K562 (cell line): Measurements from ENCODE around the gene LCNL1. TPM values are rescaled to one million over a fixed set of nuclear protein-coding genes. Genes with fewer than 3 reads are reported as not detected.

Source experiments
- CHD4 ChIP-seq: fragments of 200-600 bp; sonication (generic); IDR thresholded peaks from 3 replicates; pipeline ENCODE4 v1.6.1; 2012; ENCODE audit warnings: low read depth, mild to moderate bottlenecking, mixed read lengths, low read length, inconsistent platforms; ENCODE audit not compliant: insufficient read depth, insufficient replicate concordance, poor library complexity, severe bottlenecking
- DPF2 ChIP-seq: fragments of 450-650 bp; IDR thresholded peaks from 2 replicates; pipeline ENCODE4 v1.6.1; 2016
- ETV5 ChIP-seq: sonication (generic); formaldehyde crosslinking; IDR thresholded peaks from 2 replicates; pipeline ENCODE4 v1.4.0; 2020; ENCODE audit warnings: low read depth, mild to moderate bottlenecking, missing genetic modification reagents
- GATA2 ChIP-seq: sonication (generic); formaldehyde crosslinking; IDR thresholded peaks from 2 replicates; pipeline ENCODE4 v1.4.0; 2020; ENCODE audit warnings: mild to moderate bottlenecking, missing genetic modification reagents
- HDAC1 ChIP-seq, 2 experiments: fragments of 450-650 bp; IDR thresholded peaks; 2 replicates each; pipeline ENCODE4 v1.6.1; 2016 to 2017; ENCODE audit warnings: inconsistent platforms in 1 of 2, mild to moderate bottlenecking in 1 of 2, moderate library complexity in 1 of 2
- HMGN3 ChIP-seq: IDR thresholded peaks from 2 replicates; pipeline ENCODE4 v1.6.1; 2011; ENCODE audit warnings: borderline replicate concordance, low read depth, mild to moderate bottlenecking, mixed read lengths, low read length; ENCODE audit not compliant: insufficient read length; ENCODE audit errors: extremely low read depth
- JUND ChIP-seq, 2 experiments: IDR thresholded peaks; 2 replicates in 1 of 2; 3 replicates in 1 of 2; pipeline ENCODE4 v1.6.1; 2011; ENCODE audit warnings: borderline replicate concordance in 2 of 2, low read depth in 2 of 2, low read length in 2 of 2, improper control_type of control experiment in 1 of 2, missing biosample characterization in 1 of 2, missing genetic modification characterization in 1 of 2, missing genetic modification reagents in 1 of 2
- L3MBTL2 ChIP-seq: fragments of 450-650 bp; IDR thresholded peaks from 2 replicates; pipeline ENCODE4 v1.6.1; 2016; ENCODE audit warnings: mild to moderate bottlenecking, moderate library complexity
- LEF1 ChIP-seq: fragments of 450-650 bp; IDR thresholded peaks from 2 replicates; pipeline ENCODE4 v1.6.1; 2016; ENCODE audit warnings: mild to moderate bottlenecking
- NFRKB ChIP-seq: fragments of 450-650 bp; IDR thresholded peaks from 2 replicates; pipeline ENCODE4 v1.6.1; 2016; ENCODE audit warnings: low read depth
- NR2C1 ChIP-seq, 2 experiments: fragments of 450-650 bp; IDR thresholded peaks; 2 replicates each; pipeline ENCODE4 v1.6.1; 2017; ENCODE audit warnings: mild to moderate bottlenecking in 2 of 2, antibody characterized with exemption in 1 of 2, inconsistent platforms in 1 of 2, missing compliant biosample characterization in 1 of 2, missing genetic modification characterization in 1 of 2
- SMC3 ChIP-seq: conservative IDR thresholded peaks from 2 replicates; pipeline ENCODE4 v1.6.1; 2011; ENCODE audit warnings: low read depth, low read length, improper control_type of control experiment; ENCODE audit not compliant: insufficient read depth
- ZNF121 ChIP-seq: sonication (generic); formaldehyde crosslinking; conservative IDR thresholded peaks from 2 replicates; pipeline ENCODE4 v1.8.0; 2022; ENCODE audit warnings: missing genetic modification reagents
- ZNF175 ChIP-seq: fragments of 200-800 bp; sonication (Bioruptor generic); IDR thresholded peaks from 2 replicates; pipeline ENCODE4 v1.6.1; 2016; ENCODE audit warnings: low read depth, mild to moderate bottlenecking, missing genetic modification characterization, missing compliant biosample characterization
- ZNF431 ChIP-seq: sonication (generic); formaldehyde crosslinking; IDR thresholded peaks from 2 replicates; pipeline ENCODE4 v1.8.0; 2022; ENCODE audit warnings: mild to moderate bottlenecking, missing genetic modification reagents
- polyA plus RNA-seq, 8 experiments: library from polyadenylated mRNA; depleted of rRNA in 4 of 8; stranded (reverse) in 5 of 8; unstranded in 3 of 8; fragments of >200 nt; fragmentation: Nextera tagmentation in 2 of 8; fragmentation: Illumina TruSeq in 1 of 8; extraction: Ambion mirVana in 2 of 8; extraction: Trizol in 1 of 8; gene quantifications; 2 replicates each; pipeline versions ENCODE4 v1.2.1 to v1.2.3, GENCODE V29; 2011 to 2014; ENCODE audit warnings: inconsistent platforms in 1 of 8, missing spikeins in 1 of 8
- total RNA-seq, 7 experiments: library from RNA; depleted of rRNA in 6 of 7; stranded (reverse); fragments of >200 nt in 6 of 7; fragmentation: Illumina TruSeq in 2 of 7; extraction: Trizol in 2 of 7; gene quantifications; 2 replicates each; pipeline versions ENCODE4 v1.2.1 to v1.2.3, GENCODE V29; 2011 to 2021; ENCODE audit warnings: low replicate concordance in 1 of 7
- TF ChIP-seq, protein P1 (sequence below): fragments of 250-450 bp; sonication (Bioruptor Pico); IDR thresholded peaks from 2 replicates; pipeline ENCODE4 v1.4.0; 2020; ENCODE audit warnings: mild to moderate bottlenecking, moderate library complexity
- TF ChIP-seq, protein P2 (sequence below): fragments of 250-450 bp; sonication (Bioruptor Pico); IDR thresholded peaks from 2 replicates; pipeline ENCODE4 v1.4.0; 2020
- TF ChIP-seq, protein P3 (sequence below): fragments of 200-800 bp; sonication (Bioruptor generic); IDR thresholded peaks from 2 replicates; pipeline ENCODE4 v1.6.1; 2017; ENCODE audit warnings: missing genetic modification characterization, missing compliant biosample characterization
- TF ChIP-seq, protein P4 (sequence below): fragments of 250-450 bp; sonication (Bioruptor Pico); IDR thresholded peaks from 2 replicates; pipeline ENCODE4 v1.6.1; 2021; ENCODE audit warnings: mild to moderate bottlenecking

Gene LCNL1
- total and polyA plus RNA-seq, 9 of the 15 experiments (the other 6 are each of a cell fraction or from before 2014, with no cell fraction given), result 0.04 to 0.16 (median 0.04) TPM; not detected in 4

DNA sequence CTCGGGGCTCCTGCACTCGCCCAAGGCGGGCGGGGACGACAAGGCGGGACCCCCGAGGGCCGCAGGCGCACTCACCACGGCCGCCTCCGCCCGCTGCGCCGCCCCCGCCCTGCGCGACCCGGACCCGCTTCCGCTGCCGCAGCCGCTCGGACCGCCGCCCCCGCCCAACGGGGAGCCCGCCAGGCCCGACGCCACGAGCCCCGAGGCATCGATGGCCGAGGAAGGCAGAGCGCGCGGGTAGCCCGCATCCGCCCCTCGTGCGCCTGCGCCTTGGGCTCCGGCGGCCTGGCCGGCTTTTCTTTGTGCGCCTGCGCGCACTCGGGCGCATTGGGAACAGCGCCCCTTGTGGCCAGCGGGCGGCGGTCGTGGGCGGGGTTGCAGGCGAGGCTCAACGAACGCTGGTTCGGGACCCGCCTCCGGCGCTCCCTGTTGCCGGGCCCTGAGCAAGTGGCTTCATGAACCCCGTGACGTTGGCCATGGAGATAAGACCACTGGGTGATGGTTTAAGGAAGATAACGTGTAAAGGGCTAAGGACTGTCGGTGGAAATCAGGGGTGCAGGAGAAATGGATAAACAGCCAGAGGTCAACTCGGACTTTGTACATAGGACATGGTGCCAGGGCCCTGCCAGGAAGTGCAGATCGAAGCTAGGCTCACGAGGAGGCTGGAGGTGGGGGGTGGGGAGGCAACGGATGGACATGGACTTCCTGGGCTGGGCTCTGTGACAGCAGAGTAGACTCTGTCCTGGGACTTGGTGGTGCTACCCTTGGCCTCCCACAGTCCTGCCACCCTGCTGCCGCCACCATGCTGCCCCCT, 38.1 kb upstream of the LCNL1 start, which contains the start of the genes C8G and FBXW5 (continued):
- TF ChIP-seq, protein P1, sequence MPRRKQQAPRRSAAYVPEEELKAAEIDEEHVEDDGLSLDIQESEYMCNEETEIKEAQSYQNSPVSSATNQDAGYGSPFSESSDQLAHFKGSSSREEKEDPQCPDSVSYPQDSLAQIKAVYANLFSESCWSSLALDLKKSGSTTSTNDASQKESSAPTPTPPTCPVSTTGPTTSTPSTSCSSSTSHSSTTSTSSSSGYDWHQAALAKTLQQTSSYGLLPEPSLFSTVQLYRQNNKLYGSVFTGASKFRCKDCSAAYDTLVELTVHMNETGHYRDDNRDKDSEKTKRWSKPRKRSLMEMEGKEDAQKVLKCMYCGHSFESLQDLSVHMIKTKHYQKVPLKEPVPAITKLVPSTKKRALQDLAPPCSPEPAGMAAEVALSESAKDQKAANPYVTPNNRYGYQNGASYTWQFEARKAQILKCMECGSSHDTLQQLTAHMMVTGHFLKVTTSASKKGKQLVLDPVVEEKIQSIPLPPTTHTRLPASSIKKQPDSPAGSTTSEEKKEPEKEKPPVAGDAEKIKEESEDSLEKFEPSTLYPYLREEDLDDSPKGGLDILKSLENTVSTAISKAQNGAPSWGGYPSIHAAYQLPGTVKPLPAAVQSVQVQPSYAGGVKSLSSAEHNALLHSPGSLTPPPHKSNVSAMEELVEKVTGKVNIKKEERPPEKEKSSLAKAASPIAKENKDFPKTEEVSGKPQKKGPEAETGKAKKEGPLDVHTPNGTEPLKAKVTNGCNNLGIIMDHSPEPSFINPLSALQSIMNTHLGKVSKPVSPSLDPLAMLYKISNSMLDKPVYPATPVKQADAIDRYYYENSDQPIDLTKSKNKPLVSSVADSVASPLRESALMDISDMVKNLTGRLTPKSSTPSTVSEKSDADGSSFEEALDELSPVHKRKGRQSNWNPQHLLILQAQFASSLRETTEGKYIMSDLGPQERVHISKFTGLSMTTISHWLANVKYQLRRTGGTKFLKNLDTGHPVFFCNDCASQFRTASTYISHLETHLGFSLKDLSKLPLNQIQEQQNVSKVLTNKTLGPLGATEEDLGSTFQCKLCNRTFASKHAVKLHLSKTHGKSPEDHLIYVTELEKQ (CRISPR knock-in tag), result 0 out of 2 replicates have a peak, but pooled peaks have one; percentile 32
- TF ChIP-seq, protein P2, sequence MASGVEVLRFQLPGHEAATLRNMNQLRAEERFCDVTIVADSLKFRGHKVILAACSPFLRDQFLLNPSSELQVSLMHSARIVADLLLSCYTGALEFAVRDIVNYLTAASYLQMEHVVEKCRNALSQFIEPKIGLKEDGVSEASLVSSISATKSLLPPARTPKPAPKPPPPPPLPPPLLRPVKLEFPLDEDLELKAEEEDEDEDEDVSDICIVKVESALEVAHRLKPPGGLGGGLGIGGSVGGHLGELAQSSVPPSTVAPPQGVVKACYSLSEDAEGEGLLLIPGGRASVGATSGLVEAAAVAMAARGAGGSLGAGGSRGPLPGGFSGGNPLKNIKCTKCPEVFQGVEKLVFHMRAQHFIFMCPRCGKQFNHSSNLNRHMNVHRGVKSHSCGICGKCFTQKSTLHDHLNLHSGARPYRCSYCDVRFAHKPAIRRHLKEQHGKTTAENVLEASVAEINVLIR (CRISPR knock-in tag), result peak; percentile 83
- TF ChIP-seq L3MBTL2, result peak; percentile 89
- TF ChIP-seq HMGN3, result peak; percentile 69
- TF ChIP-seq ETV5 (CRISPR knock-in tag), result peak; percentile 90
- TF ChIP-seq NFRKB, result peak; percentile 61
- peak; percentile 90 for TF ChIP-seq DPF2
- no peak for TF ChIP-seq GATA2 (CRISPR knock-in tag)
- TF ChIP-seq LEF1, result peak; percentile 75
- no peak for TF ChIP-seq ZNF121
- TF ChIP-seq ZNF431 (CRISPR knock-in tag), result 0 out of 2 replicates have a peak, but pooled peaks have one; percentile 36
- TF ChIP-seq, protein P3, sequence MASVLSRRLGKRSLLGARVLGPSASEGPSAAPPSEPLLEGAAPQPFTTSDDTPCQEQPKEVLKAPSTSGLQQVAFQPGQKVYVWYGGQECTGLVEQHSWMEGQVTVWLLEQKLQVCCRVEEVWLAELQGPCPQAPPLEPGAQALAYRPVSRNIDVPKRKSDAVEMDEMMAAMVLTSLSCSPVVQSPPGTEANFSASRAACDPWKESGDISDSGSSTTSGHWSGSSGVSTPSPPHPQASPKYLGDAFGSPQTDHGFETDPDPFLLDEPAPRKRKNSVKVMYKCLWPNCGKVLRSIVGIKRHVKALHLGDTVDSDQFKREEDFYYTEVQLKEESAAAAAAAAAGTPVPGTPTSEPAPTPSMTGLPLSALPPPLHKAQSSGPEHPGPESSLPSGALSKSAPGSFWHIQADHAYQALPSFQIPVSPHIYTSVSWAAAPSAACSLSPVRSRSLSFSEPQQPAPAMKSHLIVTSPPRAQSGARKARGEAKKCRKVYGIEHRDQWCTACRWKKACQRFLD (CRISPR knock-in tag), result peak; percentile 63; the same call in 1 of the 2 replicates
- TF ChIP-seq JUND (IDR thresholded peaks at IDR 0.05; ENCODE audit: borderline replicate concordance, low read depth, low read length), result 0 out of 2 replicates have a peak, but pooled peaks have one; percentile 47
- TF ChIP-seq JUND (tag; IDR thresholded peaks at IDR 0.05; ENCODE audit: borderline replicate concordance, low read depth, low read length), result peak; percentile 30; the same call in 2 of the 3 replicates
- TF ChIP-seq ZNF175 (CRISPR knock-in tag), result no peak
- no peak for TF ChIP-seq CHD4
- TF ChIP-seq NR2C1 (IDR thresholded peaks at IDR 0.05), result peak; percentile 52; the same call in 1 of the 2 replicates
- peak; percentile 68; the same call in 1 of the 2 replicates for TF ChIP-seq NR2C1 (tag; IDR thresholded peaks at IDR 0.05)
- TF ChIP-seq SMC3, result peak; percentile 23; the same call in 1 of the 2 replicates
- peak in 1 of 2 experiments; percentile 72; a peak in 1 of 4 replicates for TF ChIP-seq HDAC1 (IDR thresholded peaks at IDR 0.05)
- TF ChIP-seq, protein P4, sequence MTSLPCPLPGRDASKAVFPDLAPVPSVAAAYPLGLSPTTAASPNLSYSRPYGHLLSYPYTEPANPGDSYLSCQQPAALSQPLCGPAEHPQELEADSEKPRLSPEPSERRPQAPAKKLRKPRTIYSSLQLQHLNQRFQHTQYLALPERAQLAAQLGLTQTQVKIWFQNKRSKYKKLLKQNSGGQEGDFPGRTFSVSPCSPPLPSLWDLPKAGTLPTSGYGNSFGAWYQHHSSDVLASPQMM (CRISPR knock-in tag), result no peak
